ENCODE data around the gene CACNA2D3. TPM values are rescaled to one million over a fixed set of nuclear protein-coding genes. Genes with fewer than 3 reads are reported as not detected.

CACNA2D3 gene
- polyA plus RNA-seq, 1 donor (not counting 4 experiments of a cell fraction or from before 2014, with no cell fraction given), result 0.08 TPM

DNA sequence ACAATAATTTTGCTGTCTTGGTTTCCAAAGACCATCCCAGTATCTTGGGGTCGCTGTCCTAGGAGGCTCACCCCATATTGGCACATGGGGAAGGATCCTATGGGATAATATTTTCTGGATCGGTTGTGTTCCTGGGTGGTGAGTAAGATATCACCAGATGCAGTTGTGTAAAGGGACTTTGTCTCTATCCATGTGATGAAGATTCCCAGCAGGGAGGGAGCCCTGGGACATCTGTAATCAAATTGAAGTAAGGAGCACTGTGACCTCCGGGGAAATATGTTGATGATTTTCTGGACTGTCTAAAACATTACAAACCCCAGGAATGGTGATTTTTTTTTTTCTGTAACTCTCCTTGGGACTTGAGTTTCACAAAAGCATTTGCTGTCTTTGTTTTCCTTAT, 841.7 kb downstream of the CACNA2D3 start:
- dilution Hi-C loops (cut with MboI; ENCODE audit: extremely low pct_ligation_motif_present, low sequenced_read_pairs), result no loop called here
- FAIRE-seq, result no peak
- TF ChIP-seq, protein P1, sequence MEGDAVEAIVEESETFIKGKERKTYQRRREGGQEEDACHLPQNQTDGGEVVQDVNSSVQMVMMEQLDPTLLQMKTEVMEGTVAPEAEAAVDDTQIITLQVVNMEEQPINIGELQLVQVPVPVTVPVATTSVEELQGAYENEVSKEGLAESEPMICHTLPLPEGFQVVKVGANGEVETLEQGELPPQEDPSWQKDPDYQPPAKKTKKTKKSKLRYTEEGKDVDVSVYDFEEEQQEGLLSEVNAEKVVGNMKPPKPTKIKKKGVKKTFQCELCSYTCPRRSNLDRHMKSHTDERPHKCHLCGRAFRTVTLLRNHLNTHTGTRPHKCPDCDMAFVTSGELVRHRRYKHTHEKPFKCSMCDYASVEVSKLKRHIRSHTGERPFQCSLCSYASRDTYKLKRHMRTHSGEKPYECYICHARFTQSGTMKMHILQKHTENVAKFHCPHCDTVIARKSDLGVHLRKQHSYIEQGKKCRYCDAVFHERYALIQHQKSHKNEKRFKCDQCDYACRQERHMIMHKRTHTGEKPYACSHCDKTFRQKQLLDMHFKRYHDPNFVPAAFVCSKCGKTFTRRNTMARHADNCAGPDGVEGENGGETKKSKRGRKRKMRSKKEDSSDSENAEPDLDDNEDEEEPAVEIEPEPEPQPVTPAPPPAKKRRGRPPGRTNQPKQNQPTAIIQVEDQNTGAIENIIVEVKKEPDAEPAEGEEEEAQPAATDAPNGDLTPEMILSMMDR (optimal IDR thresholded peaks at IDR 0.05 in 1 of 3, IDR thresholded peaks at IDR 0.05 in 1 of 3, conservative IDR thresholded peaks at IDR 0.05 in 1 of 3; ENCODE audit: extremely low read depth in 1 of 3, insufficient read depth in 2 of 3, low read length in 3 of 3), result no peak
- no peak for TF ChIP-seq EZH2 (IDR thresholded peaks at IDR 0.05; ENCODE audit: low read length)

DNA sequence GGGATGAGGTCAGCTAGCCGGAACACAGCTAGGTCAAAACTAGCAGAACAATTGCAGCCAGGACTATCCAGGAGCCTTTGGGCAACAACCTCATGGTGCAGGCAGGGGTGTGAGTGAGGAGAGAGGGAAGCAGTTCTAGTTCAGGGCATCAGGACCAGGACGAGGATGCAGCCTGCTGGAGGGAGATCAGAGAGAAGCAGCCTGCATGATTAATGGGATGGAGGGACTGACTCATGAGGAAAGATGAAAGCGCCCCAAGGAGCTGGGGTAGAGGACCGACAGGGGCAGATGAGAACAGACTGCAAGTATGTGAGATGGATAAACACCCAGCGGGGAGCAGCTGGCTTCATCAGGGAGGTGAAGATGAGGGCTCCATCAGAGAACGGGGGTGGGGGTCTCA, 843.4 kb downstream of the CACNA2D3 start:
- H3K27ac ChIP-seq (ENCODE audit: control insufficient read depth, insufficient read depth, low read length), result no peak overlapping the region
- no peaks in the 10 kb centered on the region for H4K20me1 ChIP-seq (ENCODE audit: control insufficient read depth, extremely low read depth, insufficient read depth, low read length)
- no peak overlapping the region for H2AFZ ChIP-seq (ENCODE audit: control insufficient read depth, low read length)
- no peaks in the 10 kb centered on the region for H3K79me2 ChIP-seq (ENCODE audit: control insufficient read depth, insufficient read depth, low read length)
- no peak overlapping the region for H3K4me2 ChIP-seq (ENCODE audit: control insufficient read depth, extremely low read depth, insufficient read depth, low read depth, low read length)
- no peaks in the 10 kb centered on the region for H3K9me3 ChIP-seq (ENCODE audit: control insufficient read depth, low read depth, low read length)
- no peak for TF ChIP-seq EZH2 (IDR thresholded peaks at IDR 0.05; ENCODE audit: low read length)
- TF ChIP-seq, protein P1 (optimal IDR thresholded peaks at IDR 0.05 in 1 of 3, IDR thresholded peaks at IDR 0.05 in 1 of 3, conservative IDR thresholded peaks at IDR 0.05 in 1 of 3; ENCODE audit: extremely low read depth in 1 of 3, insufficient read depth in 2 of 3, low read length in 3 of 3), result no peak
- FAIRE-seq (no peak), DNase-seq (ENCODE audit: low read depth, low spot score) (no peak)
- no peak overlapping the region for H3K9ac ChIP-seq (ENCODE audit: control insufficient read depth, extremely low read depth, insufficient read depth, low read length)
- H3K36me3 ChIP-seq (ENCODE audit: control insufficient read depth in 2 of 2, extremely low read depth in 1 of 2, insufficient read depth in 2 of 2, low read length in 2 of 2), result no peaks in the 10 kb centered on the region
- H3K4me1 ChIP-seq (ENCODE audit: control insufficient read depth, extremely low read depth, insufficient read depth, low read length), result peaks cover 4% of the 10 kb centered on the region
- H3K27me3 ChIP-seq (ENCODE audit: control insufficient read depth, extremely low read depth, insufficient read depth, low read length), result no peaks in the 10 kb centered on the region
- dilution Hi-C loops (cut with MboI; ENCODE audit: extremely low pct_ligation_motif_present, low sequenced_read_pairs), result no loop called here
- H3K4me3 ChIP-seq (ENCODE audit: control insufficient read depth in 2 of 3, extremely low read depth in 1 of 3, insufficient read depth in 2 of 3, low read depth in 1 of 3, low read length in 3 of 3), result no peak overlapping the region
- H3K9me1 ChIP-seq (ENCODE audit: control insufficient read depth, extremely low read depth, insufficient read depth, low read length), result no peaks in the 10 kb centered on the region

More for the DNA sequence above, 841.7 kb downstream of the CACNA2D3 start:
- Histone ChIP-seq H3K79me2 (ENCODE audit: control insufficient read depth, insufficient read depth, low read length) (no peaks in the 10 kb centered on the region), H3K4me1 (ENCODE audit: control insufficient read depth, extremely low read depth, insufficient read depth, low read length) (peaks cover 4% of the 10 kb centered on the region), H3K27ac (ENCODE audit: control insufficient read depth, insufficient read depth, low read length) (no peak overlapping the region), H3K9ac (ENCODE audit: control insufficient read depth, extremely low read depth, insufficient read depth, low read length) (no peak overlapping the region), H2AFZ (ENCODE audit: control insufficient read depth, low read length) (no peak overlapping the region), H3K27me3 (ENCODE audit: control insufficient read depth, extremely low read depth, insufficient read depth, low read length) (no peaks in the 10 kb centered on the region), H3K4me3 (ENCODE audit: control insufficient read depth in 2 of 3, extremely low read depth in 1 of 3, insufficient read depth in 2 of 3, low read depth in 1 of 3, low read length in 3 of 3) (no peak overlapping the region), H3K36me3 (ENCODE audit: control insufficient read depth in 2 of 2, extremely low read depth in 1 of 2, insufficient read depth in 2 of 2, low read length in 2 of 2) (no peaks in the 10 kb centered on the region), H3K4me2 (ENCODE audit: control insufficient read depth, extremely low read depth, insufficient read depth, low read depth, low read length) (no peak overlapping the region), H4K20me1 (ENCODE audit: control insufficient read depth, extremely low read depth, insufficient read depth, low read length) (no peaks in the 10 kb centered on the region), H3K9me1 (ENCODE audit: control insufficient read depth, extremely low read depth, insufficient read depth, low read length) (no peaks in the 10 kb centered on the region), H3K9me3 (ENCODE audit: control insufficient read depth, low read depth, low read length) (no peaks in the 10 kb centered on the region)
- DNase-seq (ENCODE audit: low read depth, low spot score), result no peak
